ENCODE data around the gene IL18. TPM values are rescaled to one million over a fixed set of nuclear protein-coding genes. Genes with fewer than 3 reads are reported as not detected.
A peak's percentile ranks its signal among the peaks of the same experiment; 100 is the strongest.

The IL18 gene
- total and polyA plus RNA-seq, 12 donors: 0.72 to 49.4 (median 11.9) TPM

DNA sequence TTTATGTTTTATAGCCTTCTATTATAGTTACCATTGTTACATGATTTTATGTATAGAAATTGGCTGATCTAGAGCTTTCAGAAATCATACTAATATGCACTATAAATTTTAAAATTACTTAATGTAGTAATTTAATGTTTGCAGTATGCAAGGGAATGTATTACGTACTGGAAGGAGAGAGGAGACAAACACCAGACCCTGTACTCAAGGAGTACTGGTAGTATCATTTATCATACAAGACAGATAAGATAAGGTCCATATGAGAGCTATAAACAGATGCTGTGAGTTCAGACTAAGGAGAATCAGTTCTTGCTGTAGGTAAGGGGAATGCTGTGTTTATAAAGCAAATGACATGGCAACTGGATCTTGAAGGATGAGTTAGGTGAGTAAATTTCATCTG, 12.2 kb upstream of the IL18 start:
- H3K27ac ChIP-seq: peak overlapping the region in 3 of 5 donors; percentile 62 to 82 (median 69)
- peaks cover 0 to 10% of the 10 kb centered on the region in 2 donors for H3K36me3 ChIP-seq (replicated peaks in 1 of 2)
- 51 to 56% (median 53%) methylated on average over 1 of the region's 1 CpG for WGBS, 4 donors
- no peak for DNase-seq
- intact Hi-C loops (cut with DNase I): loop anchor here in 1 of 2 donors (5.0 kb wide), 1 partner anchor 59 kb away; no protein-coding TSS in a partner anchor
- H3K4me1 ChIP-seq (replicated peaks in 1 of 2): peaks cover 0 to 18% of the 10 kb centered on the region in 2 donors
- no peak for TF ChIP-seq POLR2A (IDR thresholded peaks at IDR 0.05)
- TF ChIP-seq, protein P1, sequence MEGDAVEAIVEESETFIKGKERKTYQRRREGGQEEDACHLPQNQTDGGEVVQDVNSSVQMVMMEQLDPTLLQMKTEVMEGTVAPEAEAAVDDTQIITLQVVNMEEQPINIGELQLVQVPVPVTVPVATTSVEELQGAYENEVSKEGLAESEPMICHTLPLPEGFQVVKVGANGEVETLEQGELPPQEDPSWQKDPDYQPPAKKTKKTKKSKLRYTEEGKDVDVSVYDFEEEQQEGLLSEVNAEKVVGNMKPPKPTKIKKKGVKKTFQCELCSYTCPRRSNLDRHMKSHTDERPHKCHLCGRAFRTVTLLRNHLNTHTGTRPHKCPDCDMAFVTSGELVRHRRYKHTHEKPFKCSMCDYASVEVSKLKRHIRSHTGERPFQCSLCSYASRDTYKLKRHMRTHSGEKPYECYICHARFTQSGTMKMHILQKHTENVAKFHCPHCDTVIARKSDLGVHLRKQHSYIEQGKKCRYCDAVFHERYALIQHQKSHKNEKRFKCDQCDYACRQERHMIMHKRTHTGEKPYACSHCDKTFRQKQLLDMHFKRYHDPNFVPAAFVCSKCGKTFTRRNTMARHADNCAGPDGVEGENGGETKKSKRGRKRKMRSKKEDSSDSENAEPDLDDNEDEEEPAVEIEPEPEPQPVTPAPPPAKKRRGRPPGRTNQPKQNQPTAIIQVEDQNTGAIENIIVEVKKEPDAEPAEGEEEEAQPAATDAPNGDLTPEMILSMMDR (IDR thresholded peaks at IDR 0.05): no peak
- H3K4me3 ChIP-seq: peak overlapping the region in 2 of 4 donors; percentile 34 to 52
- H3K27me3 ChIP-seq: no peaks in the 10 kb centered on the region
- H3K9me3 ChIP-seq (replicated peaks in 1 of 3): no peaks in the 10 kb centered on the region

DNA sequence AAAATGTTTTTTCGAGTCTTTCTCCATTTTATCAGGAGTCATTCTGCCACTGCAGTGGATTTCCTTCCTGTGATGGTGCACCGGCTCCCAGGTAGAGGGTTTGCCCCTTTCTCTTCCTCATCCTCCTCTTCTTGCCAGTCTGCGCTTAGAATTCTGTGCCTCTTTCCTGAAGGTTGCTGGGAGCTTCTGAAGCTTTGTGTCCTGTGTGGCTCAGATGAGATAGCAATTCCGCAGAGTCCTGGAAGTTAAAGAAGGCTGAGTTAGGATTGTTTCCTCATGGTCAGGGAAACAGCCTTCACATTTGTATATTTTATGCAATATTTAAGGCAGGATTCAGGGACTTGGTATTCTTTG, 11.7 kb upstream of the IL18 start:
- H3K27ac ChIP-seq: peak overlapping the region; percentile 50 to 82 (median 62)
- 6 to 13% (median 11%) methylated on average over 4 of the region's 4 CpGs for WGBS, 4 donors
- intact Hi-C loops (cut with DNase I): loop anchor here in 1 of 2 donors (5.0 kb wide), 1 partner anchor 58 kb away; no protein-coding TSS in a partner anchor

DNA sequence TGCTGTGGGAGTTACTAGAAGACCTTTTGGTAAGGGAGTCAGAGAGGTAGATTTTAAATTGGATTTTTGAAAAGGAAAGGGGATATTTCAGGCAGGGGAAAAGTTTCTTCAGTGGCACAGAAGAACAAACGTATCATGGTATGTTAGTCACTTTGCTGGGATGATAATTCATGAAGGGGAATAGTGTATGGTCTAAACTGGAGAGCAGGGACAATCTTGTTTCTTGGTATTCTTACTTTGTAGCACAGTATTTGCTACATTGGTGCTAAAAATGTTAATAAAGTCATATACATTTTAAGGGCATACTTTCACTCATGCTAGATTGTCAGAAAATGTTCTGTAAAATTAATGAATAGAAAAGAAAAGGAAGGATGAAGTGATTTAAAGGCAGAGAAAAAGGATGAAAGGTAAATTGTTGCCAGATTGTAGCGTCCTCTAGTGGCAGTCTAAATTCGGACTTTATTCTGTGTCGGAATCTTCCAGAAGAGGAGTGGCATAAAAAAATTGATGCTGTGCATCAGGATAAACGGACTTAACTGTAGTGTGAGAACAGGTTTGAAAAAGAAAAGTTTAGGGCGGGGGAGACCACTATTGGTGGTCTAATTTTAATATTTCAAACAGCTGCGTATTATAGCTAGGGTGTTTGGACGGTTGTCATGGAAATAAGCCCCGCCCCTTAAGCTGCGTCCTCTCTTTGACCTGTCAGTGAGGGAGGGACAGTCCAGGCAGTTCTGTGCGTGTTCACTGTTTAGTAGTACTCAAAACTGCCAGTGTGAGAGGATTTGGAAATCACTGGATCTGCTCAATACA, 11.1 kb upstream of the IL18 start, which contains the start of gene BCO2:
BCO2 (plus strand) TSS at position 724 of the 810 bp plus-strand sequence. CDS start 90 bp downstream, outside the sequence.
- intact Hi-C loops (cut with DNase I): loop anchor here in 1 of 2 donors (5.0 kb wide), 1 partner anchor 58 kb away; no protein-coding TSS in a partner anchor
- peak within 1 kb of the TSS; percentile 50 to 82 (median 62) for H3K27ac ChIP-seq
- peak within 1 kb of the TSS in 3 of 4 donors; percentile 34 to 52 (median 35) for H3K4me3 ChIP-seq
- DNase-seq: peak; percentile 87 to 95 (median 92)
- H3K36me3 ChIP-seq (replicated peaks in 1 of 2): peaks cover 0 to 6% of the 10 kb centered on the region in 2 donors
- TF ChIP-seq, protein P1 (IDR thresholded peaks at IDR 0.05): peak; percentile 80 to 99 (median 94)
- peak in 1 of 2 donors; percentile 72 for TF ChIP-seq POLR2A (IDR thresholded peaks at IDR 0.05)
- H3K27me3 ChIP-seq: no peaks in the 10 kb centered on the region
- no peaks in the 10 kb centered on the region for H3K9me3 ChIP-seq (replicated peaks in 1 of 3)
- peaks cover 0 to 18% of the 10 kb centered on the region in 2 donors for H3K4me1 ChIP-seq (replicated peaks in 1 of 2)
- 2 to 4% (median 3%) methylated on average over 11 of the region's 11 CpGs for WGBS, 4 donors

More for the DNA sequence above, 11.7 kb upstream of the IL18 start:
- H3K4me1 ChIP-seq (replicated peaks in 1 of 2): peaks cover 0 to 18% of the 10 kb centered on the region in 2 donors
- DNase-seq: peak in 2 of 7 donors; percentile 20 to 23
- peak overlapping the region in 3 of 4 donors; percentile 34 to 52 (median 35) for H3K4me3 ChIP-seq
- no peak for TF ChIP-seq POLR2A (IDR thresholded peaks at IDR 0.05)
- peaks cover 0 to 10% of the 10 kb centered on the region in 2 donors for H3K36me3 ChIP-seq (replicated peaks in 1 of 2)
- no peaks in the 10 kb centered on the region for H3K9me3 ChIP-seq (replicated peaks in 1 of 3)
- H3K27me3 ChIP-seq: no peaks in the 10 kb centered on the region

DNA sequence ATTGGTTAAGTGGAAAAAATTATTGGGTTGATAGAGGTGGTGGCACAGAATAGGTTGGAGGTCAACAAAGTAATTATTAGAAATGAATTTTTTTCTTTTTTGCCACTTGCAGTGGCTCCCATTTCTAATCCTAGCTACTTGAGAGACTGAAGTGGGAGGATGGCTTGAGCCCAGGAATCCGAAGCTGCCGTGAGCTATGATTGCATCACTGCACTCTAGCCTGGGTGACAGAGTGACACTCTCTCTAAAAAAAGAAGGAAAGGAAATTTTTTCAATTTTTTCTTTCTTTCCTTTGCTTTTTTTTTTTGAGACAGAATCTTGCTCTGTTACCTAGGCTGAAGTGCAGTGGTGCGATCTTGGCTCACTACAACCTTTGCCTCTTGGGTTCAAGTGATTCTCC, 9.3 kb upstream of the IL18 start:
- TF ChIP-seq, protein P1 (IDR thresholded peaks at IDR 0.05): no peak
- no peak for TF ChIP-seq POLR2A (IDR thresholded peaks at IDR 0.05)
- no peak overlapping the region for H3K4me3 ChIP-seq
- DNase-seq: peak in 3 of 7 donors; percentile 24 to 48 (median 36)
- no peaks in the 10 kb centered on the region for H3K27me3 ChIP-seq
- H3K9me3 ChIP-seq (replicated peaks in 1 of 3): no peaks in the 10 kb centered on the region
- H3K4me1 ChIP-seq (replicated peaks in 1 of 2): peaks cover 0 to 18% of the 10 kb centered on the region in 2 donors
- intact Hi-C loops (cut with DNase I): no loop called here
- H3K27ac ChIP-seq: no peak overlapping the region
- 45 to 61% (median 49%) methylated on average over 3 of the region's 3 CpGs for WGBS, 4 donors
- no peaks in the 10 kb centered on the region for H3K36me3 ChIP-seq (replicated peaks in 1 of 2)
